Femur (tissue), 1 donor: ENCODE data around the gene GCA.

ENCODE experiments used
- DNase-seq: peaks from one replicate; pipeline ENCODE4 v3.0.0-alpha.2; 2017

The GCA gene

DNA sequence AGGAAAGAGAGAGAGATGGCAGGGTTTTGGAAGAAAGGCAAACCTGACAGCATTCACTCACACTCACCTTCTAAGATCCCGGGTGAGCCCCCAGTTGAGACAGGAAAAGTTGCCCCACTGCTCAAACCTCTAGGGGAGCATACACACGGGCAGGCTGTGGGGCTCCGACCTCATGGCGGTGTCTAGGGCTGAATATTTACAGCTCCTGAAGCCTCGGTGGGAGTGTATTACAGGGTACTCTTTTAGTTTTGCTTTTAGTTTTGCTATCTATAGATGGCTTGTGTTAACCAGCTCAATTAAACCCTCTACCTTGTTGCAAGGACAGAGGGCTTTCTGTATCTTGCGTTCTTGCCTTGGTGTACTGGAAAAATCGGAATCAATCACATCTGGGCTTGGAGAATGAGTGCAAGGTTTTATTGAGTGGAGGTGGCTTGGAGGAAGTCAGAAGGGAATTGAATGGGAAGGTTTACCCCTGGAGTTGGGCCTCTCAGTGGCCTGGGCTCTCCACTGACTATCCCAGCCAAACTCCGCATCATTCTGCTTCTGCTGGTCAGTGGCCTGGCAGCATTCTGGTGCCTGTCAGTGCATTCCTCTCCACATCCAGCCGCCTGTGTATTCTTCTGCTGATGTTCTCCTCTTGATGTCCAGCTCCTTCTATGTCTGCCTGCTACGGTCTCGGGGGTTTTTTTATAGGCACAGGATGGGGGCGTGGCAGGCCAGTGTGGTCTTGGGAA, 15.3 kb upstream of the GCA start:
- no peak for DNase-seq

DNA sequence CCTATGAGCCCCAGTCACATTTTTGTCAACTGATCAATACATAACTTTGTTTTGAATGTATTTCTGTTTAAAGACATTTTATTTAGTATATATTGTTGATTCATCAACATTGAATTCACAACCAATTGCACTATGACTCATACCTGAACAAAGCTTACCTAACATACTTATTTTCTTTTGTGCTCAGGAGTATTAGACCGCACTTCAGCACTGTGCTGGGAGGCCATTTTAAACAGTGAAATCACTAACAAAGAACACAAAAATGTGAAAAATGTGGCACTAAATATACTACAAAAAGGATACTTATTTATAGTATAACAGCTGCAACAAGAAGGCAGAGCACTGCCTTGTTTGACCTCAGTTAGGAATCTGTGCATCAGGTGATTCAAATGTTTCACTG, 13.1 kb upstream of the GCA start:
- DNase-seq: no peak

DNA sequence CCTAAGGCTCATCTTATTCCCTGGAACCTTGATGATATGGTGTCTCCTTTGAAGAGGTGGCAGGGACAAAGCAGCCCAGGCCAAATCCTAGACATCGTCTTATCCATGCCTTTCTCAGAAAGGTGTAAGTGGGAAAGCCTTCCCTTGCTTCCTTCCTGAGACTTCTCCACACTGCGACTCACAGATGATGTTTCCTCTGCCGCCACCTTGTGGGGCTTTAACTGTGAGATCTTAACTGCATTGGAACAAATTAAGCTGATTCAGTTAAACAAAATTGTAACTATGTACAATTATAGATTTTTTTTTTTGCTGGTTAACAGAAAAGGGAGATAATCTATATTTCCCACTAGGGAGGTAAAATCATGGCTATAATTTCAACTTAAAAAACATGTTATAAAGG, 10.0 kb upstream of the GCA start:
- DNase-seq: no peak

DNA sequence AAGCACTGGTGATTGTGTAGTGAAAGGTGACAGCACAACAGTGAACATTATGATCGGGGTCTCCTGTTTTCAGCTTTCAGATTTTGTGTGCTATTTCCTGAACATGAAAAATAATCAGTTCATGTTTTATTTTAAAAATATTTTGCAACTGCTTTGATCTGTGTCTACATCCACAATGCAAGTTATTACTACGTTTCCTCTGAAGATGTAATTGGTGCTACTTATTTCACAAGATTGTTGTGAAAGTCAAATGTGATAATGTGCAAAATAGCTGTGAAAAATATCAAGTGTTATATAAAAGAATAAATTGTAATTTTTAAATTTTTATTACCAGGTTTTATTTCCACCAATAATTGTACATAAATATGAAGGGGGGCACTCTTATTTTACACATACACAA, 6.1 kb upstream of the GCA start:
- no peak for DNase-seq

DNA sequence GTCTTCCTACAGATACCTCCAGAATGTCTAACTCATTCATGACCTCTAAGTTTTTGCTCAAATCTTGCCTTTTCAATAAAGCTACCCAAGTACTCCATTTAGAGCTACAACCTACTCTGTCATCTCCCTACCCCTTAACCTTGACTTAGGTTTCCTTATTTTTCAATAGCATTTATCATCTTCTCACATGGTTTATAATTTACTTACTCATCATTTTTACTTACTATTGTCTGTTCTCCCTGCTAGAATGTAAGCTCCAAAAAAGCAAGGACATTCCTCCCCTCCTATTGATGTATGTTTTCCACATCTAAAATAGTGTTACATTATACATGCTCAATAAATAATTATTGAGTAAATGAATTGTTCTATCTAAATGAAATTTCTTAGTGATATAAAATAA, 3.1 kb upstream of the GCA start:
- no peak for DNase-seq

DNA sequence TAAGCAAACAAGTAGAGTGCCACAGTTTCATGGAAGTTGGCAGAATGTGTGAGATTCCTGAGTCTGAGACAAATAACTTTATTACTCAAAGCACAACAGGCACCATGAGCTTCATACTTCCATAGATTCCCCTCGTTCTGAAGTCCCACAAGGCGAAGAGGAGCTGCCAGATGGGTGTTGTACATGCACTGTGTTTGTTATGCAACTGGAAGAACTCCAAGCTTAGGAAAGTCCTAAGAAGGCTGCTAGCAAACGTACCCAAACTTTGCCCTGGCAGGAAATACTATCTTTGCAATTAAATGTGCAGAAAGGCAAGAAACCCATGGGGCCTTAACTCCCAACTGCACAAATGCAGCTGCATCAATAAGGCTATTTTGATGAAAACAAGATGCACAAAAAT, 1.6 kb upstream of the GCA start:
- no peak for DNase-seq

DNA sequence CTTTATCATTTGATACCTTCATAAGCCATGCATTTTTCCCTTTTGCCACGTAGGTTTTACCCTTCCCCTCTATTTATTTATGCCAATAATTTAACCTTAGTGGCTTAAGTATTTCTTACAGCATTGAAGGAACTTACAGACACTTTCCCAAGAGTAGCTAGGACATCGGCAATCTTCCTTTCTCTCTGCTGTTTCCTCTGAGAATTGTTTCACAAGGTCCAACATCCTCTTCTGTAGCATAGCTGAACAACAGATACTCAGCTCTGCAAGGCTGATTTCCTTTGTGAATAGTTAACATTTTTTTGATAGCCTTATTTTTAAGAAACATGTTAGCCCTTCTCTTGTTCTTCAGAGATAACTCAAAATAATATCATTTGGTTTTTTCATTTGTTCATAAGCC, 1.1 kb upstream of the GCA start:
- DNase-seq: no peak

DNA sequence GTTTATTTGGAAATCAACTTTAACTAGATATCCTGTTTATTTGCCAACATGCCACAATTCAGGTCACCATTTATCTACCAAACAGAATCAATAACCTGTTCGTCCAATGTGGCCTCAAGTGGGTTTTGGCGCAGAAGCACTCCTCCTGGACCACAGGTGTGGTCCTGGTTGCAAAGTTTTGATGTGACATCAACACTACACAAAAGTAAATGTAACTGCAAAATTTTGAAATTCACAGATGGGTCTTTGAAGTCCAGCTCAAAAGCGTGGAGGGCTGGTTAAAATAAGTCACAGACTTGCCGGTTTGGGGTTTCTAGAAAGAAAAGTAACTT, 474 bp upstream of the GCA start:
- DNase-seq: no peak

DNA sequence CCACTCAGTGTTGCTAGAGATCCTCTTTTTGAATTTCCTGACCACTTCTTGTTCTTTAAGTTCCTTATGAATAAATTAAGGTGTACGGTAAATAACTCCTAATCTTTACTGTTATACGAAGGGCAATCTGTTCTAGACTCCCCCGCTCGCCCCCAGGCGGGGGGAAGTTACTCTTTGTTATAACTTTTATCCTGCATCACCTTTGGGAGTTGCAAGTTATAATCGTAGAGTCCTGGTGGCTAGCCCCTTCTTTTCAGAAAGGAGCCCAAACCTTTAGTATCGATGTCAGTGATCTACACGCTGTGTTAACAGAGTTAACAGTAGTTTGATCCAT, 652 bp downstream of the GCA start:
- DNase-seq: no peak

DNA sequence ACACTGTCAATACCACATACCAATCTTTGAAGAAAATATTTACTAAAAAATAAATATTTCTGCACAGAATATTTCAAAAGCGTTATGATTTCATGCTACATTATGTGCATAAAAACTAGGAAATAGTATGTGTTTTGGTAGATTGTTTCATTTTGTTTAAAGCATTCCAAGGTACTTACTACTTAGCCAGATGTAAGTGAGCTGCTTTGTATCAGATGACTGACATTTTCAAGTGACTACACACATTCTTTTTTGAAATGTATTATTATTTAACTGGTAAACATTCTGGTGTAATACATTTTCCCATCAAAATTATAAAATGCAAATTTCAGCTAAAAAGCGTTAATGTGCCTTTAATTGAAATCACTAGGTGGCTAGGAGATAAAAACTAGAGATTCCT, 21.5 kb downstream of the GCA start:
- no peak for DNase-seq

DNA sequence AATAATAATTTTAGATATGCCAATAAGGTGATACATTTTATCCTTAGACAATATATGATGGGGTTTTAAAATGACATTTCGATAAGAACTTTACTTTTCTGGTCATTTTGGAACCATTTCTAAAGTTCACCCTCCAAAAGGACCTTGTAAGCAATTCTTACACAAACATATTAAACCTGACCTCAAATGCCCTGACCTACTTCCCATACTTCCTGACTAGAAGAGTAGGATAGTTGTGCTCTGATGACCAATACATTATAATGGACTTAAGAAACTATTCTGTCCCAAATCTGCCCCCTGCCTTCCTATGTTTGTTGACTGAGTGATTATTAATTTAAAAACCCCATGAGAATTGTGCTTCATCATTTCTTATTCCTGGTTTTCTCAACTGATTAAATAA, 24.6 kb downstream of the GCA start:
- DNase-seq: no peak

DNA sequence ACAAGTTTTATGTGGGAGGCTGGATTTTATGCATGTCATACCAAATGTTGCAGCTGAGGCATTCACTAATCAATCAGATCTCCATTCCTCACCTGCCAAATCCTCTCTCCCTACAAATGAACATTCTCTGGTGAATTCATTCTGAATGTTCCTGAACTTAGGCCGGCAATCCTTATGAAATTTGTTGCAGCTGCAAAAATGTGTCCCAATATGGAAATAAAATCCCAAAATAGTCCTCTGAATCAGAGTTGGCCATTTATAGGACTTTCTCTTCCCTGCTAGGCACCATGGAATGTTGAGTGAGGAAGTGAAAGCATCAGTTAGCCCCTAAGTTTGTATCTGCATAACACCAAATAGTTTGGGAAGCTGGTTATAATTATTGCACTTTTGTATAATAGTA, 25.6 kb downstream of the GCA start:
- DNase-seq: no peak

DNA sequence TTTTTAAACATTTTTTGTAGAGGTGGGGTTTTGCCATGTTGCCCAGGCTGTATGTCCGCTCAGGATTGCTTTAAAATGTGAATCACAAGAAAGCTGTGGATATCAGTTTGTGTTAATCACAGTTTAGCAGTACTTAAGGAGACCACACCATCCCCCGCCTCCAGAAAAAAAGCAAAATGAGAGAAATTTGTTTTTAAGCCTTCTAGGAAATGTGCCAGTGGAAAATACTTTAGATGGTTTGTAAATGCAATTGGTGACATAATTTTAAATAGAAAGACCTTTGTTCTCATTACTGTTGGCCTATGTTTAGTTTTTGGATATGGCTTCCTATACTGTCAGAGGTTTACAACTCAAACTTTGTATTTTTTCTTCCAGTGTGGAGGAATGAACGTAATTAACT, 27.0 kb downstream of the GCA start:
- DNase-seq: no peak

DNA sequence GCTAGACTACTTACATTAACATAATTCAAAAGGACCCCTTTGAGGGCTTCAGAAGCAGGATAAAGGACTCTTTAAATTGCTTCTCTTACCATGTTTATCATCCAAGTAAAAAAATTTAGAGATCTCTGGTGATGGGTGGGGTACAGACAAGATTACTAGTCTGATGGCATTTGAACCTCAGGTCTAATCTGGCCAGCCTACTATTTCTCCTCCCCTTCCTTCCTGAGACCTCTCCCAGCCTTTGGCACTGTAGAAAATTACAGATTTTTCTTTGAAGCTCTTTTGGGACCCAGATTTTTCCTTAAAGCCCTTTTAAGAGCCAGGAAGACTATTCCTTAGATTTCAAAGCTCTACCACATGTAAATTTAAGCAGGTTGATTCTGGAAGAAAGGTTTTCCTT, 28.9 kb downstream of the GCA start:
- no peak for DNase-seq

DNA sequence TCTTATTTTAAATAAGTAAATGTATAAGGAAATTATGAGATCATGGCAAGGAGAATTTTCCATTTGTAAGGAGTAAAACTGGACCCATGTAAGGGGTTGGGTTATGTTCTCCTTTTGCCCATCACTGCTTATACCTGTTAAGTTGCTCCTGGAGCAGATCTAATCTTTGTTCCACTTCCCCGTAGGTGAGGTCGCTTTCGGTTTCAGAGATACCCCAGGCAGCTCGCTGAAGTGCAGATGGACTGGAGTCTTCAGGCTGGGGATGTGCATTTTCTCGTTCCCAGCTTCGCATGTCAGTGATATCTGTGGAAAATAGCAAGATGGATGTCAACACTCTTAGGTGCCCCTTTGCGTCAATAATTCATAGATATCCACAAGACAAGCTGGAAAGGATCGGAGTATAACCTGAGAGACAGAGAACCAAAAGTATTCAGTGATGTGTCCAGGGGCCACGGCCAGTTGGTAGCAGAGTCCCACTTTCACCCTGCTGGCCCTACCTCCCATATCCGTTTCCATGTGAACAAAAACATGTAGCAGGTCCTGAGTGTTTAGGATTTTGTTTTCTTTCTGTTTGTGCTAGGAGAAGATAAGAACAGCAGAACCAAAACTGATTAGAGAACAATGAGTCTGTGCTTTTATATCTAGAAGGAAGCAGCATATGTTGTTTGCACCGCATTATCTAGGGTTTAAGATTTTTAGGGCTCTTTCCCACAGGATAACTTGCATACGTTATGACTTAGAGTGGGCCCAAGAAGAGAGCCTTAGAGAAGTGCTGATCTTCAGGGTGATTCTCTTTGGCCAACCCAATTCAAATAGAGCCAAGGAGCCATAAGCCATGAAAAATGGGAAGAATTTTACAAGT, 36.0 kb downstream of the GCA start:
- no peak for DNase-seq

DNA sequence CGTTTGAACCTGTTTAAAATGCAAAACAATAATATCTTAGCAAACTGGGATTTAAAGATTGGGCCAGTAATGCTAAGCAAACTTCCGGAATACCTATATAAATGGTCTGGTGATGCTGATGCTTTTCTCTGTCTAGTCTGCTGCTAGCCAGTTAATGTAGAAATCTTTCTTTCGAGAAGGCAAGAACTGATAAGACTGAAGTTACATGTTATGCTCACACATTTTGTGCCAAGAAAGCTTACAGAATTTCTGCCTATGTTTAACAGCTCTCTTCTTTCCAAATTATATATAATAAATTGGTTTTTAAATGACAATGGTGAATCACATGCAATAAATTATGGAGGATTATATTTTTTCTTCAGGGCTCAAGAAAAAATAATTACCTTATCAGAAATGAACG, 37.9 kb downstream of the GCA start:
- DNase-seq: no peak

DNA sequence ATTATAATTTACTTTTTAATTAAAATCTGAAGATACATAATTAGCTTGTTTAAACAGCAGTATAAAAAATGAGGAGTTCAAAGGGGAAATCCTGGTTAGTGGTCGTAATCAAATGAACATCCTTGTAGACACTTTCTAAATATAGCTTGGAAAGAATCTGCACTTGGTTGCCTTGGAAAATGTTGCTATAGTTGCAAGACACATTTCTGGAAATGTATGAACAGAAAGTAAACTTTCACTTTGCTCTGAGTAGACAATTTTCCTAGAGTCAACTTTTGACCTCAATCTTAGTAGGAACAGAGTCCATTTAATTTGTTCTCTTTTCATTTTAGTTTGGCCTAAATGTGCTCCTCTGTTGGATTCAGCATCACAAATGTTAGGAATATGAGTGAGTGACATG, 38.3 kb downstream of the GCA start:
- no peak for DNase-seq

DNA sequence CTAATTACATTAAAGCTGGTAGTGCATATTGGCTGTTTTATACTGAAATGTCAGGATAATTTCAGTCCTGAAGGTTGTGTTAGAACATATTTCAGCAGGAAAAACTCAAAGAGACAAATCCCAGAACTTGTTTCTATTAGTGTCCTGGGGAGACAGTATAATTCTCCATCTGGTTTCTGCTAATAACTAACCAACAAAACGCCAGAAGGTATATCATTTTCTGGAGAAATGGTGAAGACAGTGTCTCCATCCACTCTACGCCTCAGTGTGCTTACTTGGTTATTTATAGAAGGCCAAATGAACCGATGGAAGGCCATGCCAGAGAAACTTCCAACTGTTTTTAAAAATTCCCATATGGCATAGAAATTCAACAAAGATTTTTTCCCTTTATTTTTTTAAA, 41.6 kb downstream of the GCA start:
- no peak for DNase-seq

DNA sequence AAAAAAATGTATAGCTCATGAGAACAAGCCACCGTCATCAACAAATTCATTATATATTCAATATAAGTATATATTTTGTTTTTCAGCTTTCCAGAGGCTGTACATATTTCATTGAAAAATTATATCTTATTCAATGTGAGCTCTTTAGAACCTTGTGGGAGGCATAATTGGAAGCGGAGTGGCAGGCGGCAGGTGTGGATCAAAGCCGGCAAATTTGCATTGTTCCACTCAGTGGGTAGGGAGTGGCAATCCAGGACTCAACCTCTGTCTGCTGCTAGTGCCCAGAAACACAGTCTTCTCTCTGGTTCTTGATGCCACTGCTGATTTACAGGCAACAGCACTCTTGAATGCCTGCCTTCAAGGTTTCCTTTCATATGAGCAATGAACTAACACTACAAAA, 46.9 kb downstream of the GCA start:
- DNase-seq: no peak

DNA sequence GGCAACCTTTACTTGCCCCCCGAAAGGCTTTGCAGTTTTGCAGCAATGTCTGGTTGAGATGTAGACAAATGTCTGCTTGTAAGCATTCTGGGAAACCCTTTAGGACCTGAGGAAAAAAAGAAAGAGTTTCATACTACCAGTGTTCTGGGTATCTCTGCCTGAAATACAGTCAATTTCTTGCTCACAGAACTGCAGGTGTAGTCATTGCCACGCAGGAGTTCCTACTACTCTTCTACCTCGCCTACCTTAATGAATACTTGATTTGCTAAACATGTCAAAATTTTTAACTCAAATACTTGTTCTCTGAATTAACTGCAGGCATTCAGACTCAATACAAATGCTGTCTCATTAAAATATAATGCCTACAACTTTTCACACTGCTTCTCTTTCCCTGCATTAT, 56.4 kb downstream of the GCA start:
- no peak for DNase-seq

DNA sequence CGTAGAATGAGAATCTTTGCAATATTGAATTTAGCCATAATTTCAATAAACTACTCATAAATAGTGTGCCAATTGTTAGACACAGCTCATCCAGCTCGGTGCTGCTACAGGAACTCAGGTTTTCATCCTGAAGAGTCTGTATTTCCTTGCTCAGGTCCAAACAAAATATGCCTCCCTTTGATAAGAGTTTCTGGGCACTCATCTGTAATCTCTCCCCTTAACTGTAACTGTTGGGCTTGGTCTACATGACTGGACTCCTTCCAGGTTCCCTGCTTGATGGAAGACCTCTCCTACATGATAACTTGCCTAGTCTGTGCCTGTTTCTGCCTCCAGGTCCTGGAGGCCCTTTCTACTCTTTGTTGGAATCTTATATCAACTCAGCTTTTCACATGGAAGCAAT, 57.9 kb downstream of the GCA start:
- DNase-seq: no peak

DNA sequence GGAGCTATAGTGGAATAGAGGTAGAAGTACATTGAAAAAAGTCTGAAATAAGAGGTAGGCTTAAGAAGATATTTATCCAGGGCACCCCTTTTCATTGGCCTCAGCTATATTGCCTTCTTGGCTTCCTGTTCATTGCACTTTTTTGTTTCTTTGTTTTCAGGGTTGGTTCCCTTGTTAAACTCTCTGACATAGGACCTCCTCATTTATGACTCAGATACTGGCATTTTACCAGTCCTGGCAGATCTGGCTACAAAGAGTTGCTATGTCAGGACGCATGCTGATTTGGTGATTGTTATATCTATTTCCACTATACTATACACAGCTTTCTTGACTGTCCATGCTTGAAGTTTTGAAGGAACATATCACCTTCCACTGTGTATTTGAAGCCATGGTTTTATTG, 60.0 kb downstream of the GCA start:
- DNase-seq: no peak
